Liver (tissue), 9 donors: ENCODE data around the gene SORBS2. TPM values are rescaled to one million over a fixed set of nuclear protein-coding genes. Genes with fewer than 3 reads are reported as not detected.

ENCODE experiments used
- DNase-seq: peaks from one replicate; pipeline ENCODE4 v3.0.0-alpha.2; 2017; ENCODE audit warnings: low spot score
- H3K27ac ChIP-seq, 2 donors: one replicate each; pipeline ENCODE4 v1.7.0; 2013; ENCODE audit warnings: inconsistent platforms in 2 of 2, low read length in 2 of 2, control low read depth in 1 of 2, low read depth in 1 of 2, mild to moderate bottlenecking in 1 of 2
- H3K27me3 ChIP-seq, 4 donors: one replicate each; pipeline versions ENCODE4 v1.6.1 to v1.7.0; 2013; ENCODE audit warnings: low read length in 3 of 4, inconsistent platforms in 1 of 4, mild to moderate bottlenecking in 1 of 4, moderate library complexity in 1 of 4; ENCODE audit not compliant: control insufficient read depth in 4 of 4, insufficient read depth in 4 of 4
- H3K36me3 ChIP-seq, 4 donors: one replicate each; pipeline versions ENCODE4 v1.6.1 to v1.7.0; 2013; ENCODE audit warnings: low read length in 3 of 4, mild to moderate bottlenecking in 3 of 4, low read depth in 1 of 4, moderate library complexity in 1 of 4; ENCODE audit not compliant: control insufficient read depth in 4 of 4, insufficient read depth in 3 of 4
- H3K4me1 ChIP-seq, 4 donors: one replicate each; pipeline versions ENCODE4 v1.6.1 to v1.7.0; 2013; ENCODE audit warnings: low read length in 3 of 4, mild to moderate bottlenecking in 3 of 4, moderate library complexity in 1 of 4; ENCODE audit not compliant: control insufficient read depth in 4 of 4, insufficient read depth in 4 of 4
- H3K4me3 ChIP-seq, 3 donors: one replicate each; pipeline versions ENCODE4 v1.6.1 to v1.7.0; 2013; ENCODE audit warnings: low read length in 3 of 3, control low read depth in 1 of 3, low read depth in 1 of 3, mild to moderate bottlenecking in 1 of 3
- H3K9ac ChIP-seq, 2 donors: one replicate each; pipeline ENCODE4 v1.7.0; 2013; ENCODE audit warnings: low read length in 2 of 2, mild to moderate bottlenecking in 2 of 2, moderate library complexity in 2 of 2, control low read depth in 1 of 2, low read depth in 1 of 2
- H3K9me3 ChIP-seq, 4 donors: one replicate each; pipeline versions ENCODE4 v1.6.1 to v1.7.0; 2013; ENCODE audit warnings: low read length in 3 of 4; ENCODE audit not compliant: control insufficient read depth in 4 of 4
- ATF3 ChIP-seq: IDR thresholded peaks from 2 replicates; pipeline ENCODE4 v1.6.1; 2016; ENCODE audit warnings: antibody characterized with exemption
- CTCF ChIP-seq: fragments of 150-350 bp; IDR thresholded peaks from 2 replicates; pipeline ENCODE4 v1.5.1; 2017; ENCODE audit warnings: improper control_type of control experiment, low read depth, low read length; ENCODE audit not compliant: missing input control
- EGR1 ChIP-seq, 2 donors: IDR thresholded peaks; 2 replicates each; pipeline ENCODE4 v1.6.1; 2016 to 2018; ENCODE audit warnings: antibody characterized with exemption in 2 of 2, low read depth in 2 of 2
- FOXA1 ChIP-seq: IDR thresholded peaks from 2 replicates; pipeline ENCODE4 v1.6.1; 2016; ENCODE audit warnings: antibody characterized with exemption
- FOXA2 ChIP-seq: IDR thresholded peaks from 2 replicates; pipeline ENCODE4 v1.6.1; 2016; ENCODE audit warnings: antibody characterized with exemption
- GABPA ChIP-seq, 2 donors: IDR thresholded peaks in 1 of 2; conservative IDR thresholded peaks in 1 of 2; 2 replicates each; pipeline ENCODE4 v1.6.1; 2016; ENCODE audit warnings: antibody characterized with exemption in 2 of 2, mild to moderate bottlenecking in 1 of 2, moderate library complexity in 1 of 2
- HNF4A ChIP-seq, 2 donors: conservative IDR thresholded peaks; 2 replicates each; pipeline ENCODE4 v1.6.1; 2016; ENCODE audit warnings: antibody characterized with exemption in 2 of 2, mild to moderate bottlenecking in 2 of 2
- HNF4G ChIP-seq: IDR thresholded peaks from 2 replicates; pipeline ENCODE4 v1.6.1; 2016; ENCODE audit warnings: antibody characterized with exemption
- JUND ChIP-seq, 2 donors: IDR thresholded peaks; 2 replicates each; pipeline ENCODE4 v1.6.1; 2016; ENCODE audit warnings: antibody characterized with exemption in 2 of 2
- MAX ChIP-seq: IDR thresholded peaks from 2 replicates; pipeline ENCODE4 v1.6.1; 2016; ENCODE audit warnings: antibody characterized with exemption
- NR2F2 ChIP-seq: IDR thresholded peaks from 2 replicates; pipeline ENCODE4 v1.6.1; 2016; ENCODE audit warnings: antibody characterized with exemption
- RAD21 ChIP-seq, 2 donors: IDR thresholded peaks; 2 replicates each; pipeline ENCODE4 v1.6.1; 2016; ENCODE audit warnings: antibody characterized with exemption in 2 of 2, mild to moderate bottlenecking in 2 of 2
- RXRA ChIP-seq, 2 donors: IDR thresholded peaks; 2 replicates each; pipeline ENCODE4 v1.6.1; 2017 to 2018; ENCODE audit warnings: antibody characterized with exemption in 2 of 2, mild to moderate bottlenecking in 1 of 2
- SP1 ChIP-seq: IDR thresholded peaks from 2 replicates; pipeline ENCODE4 v1.6.1; 2018; ENCODE audit warnings: antibody characterized with exemption, mild to moderate bottlenecking
- TAF1 ChIP-seq: conservative IDR thresholded peaks from 2 replicates; pipeline ENCODE4 v1.6.1; 2016; ENCODE audit warnings: antibody characterized with exemption, mild to moderate bottlenecking
- YY1 ChIP-seq: IDR thresholded peaks from 2 replicates; pipeline ENCODE4 v1.6.1; 2016; ENCODE audit warnings: antibody characterized with exemption, mild to moderate bottlenecking
- ZBTB33 ChIP-seq: IDR thresholded peaks from 2 replicates; pipeline ENCODE4 v1.6.1; 2016; ENCODE audit warnings: antibody characterized with exemption
- WGBS: extraction: QIAGEN DNeasy Blood & Tissue Kit; methylation state at CpG from one replicate; pipeline ENCODE4 v1.1.7; 2013; 5-methylcytosine and 5-hydroxymethylcytosine counted together
- polyA plus RNA-seq, 2 donors: library from polyadenylated mRNA; stranded (reverse) in 1 of 2; unstranded in 1 of 2; fragments of 200-250 nt in 1 of 2; fragments of >200 nt in 1 of 2; fragmentation: Nextera tagmentation in 1 of 2; extraction: Ambion mirVana in 1 of 2; gene quantifications; one replicate each; pipeline versions ENCODE4 v1.2.1 to v1.2.3, GENCODE V29; 2013 to 2015
- total RNA-seq, 2 donors: library from RNA; depleted of rRNA; stranded (reverse); fragments of >200 nt; gene quantifications; one replicate each; pipeline ENCODE4 v1.2.3, GENCODE V29; 2014
- donor health status: healthy.
- donor health status: healthy.
- donor health status: healthy.
- donor health status: healthy.
- donor health status: healthy.

The SORBS2 gene
- total and polyA plus RNA-seq, 4 donors = 23.3 to 136 (median 59.6) TPM

GRCh38 chr4:185592438-185592837, 219.6 kb downstream of the SORBS2 start:
- no peaks in the 10 kb centered on the region for H3K9me3 ChIP-seq
- H3K36me3 ChIP-seq = peaks cover 0 to 17% (median 7%) of the 10 kb centered on the region in 4 donors
- DNase-seq = no peak
- H3K4me1 ChIP-seq = peaks cover 0 to 17% (median 5%) of the 10 kb centered on the region in 4 donors
- H3K27me3 ChIP-seq = no peaks in the 10 kb centered on the region
- H3K9ac ChIP-seq = no peak overlapping the region
- no peak overlapping the region for H3K4me3 ChIP-seq
- no peak overlapping the region for H3K27ac ChIP-seq
- WGBS = 53% methylated on average over 4 of the region's 4 CpGs
- no peak for TF ChIP-seq HNF4G
- TF ChIP-seq MAX = no peak
- TF ChIP-seq JUND (IDR thresholded peaks at IDR 0.05) = no peak
- TF ChIP-seq GABPA (IDR thresholded peaks at IDR 0.05 in 1 of 2, conservative IDR thresholded peaks at IDR 0.05 in 1 of 2) = no peak
- TF ChIP-seq EGR1 (IDR thresholded peaks at IDR 0.05; ENCODE audit: low read depth in 2 of 2) = no peak
- no peak for TF ChIP-seq SP1
- no peak for TF ChIP-seq ATF3
- TF ChIP-seq HNF4A (conservative IDR thresholded peaks at IDR 0.05) = no peak
- TF ChIP-seq TAF1 = no peak
- TF ChIP-seq RAD21 (IDR thresholded peaks at IDR 0.05) = no peak
- no peak for TF ChIP-seq CTCF
- no peak for TF ChIP-seq YY1
- TF ChIP-seq NR2F2 = no peak
- TF ChIP-seq ZBTB33 = no peak
- no peak for TF ChIP-seq RXRA (IDR thresholded peaks at IDR 0.05)

- no peak for DNase-seq
- Histone ChIP-seq H3K4me1 (peaks cover 0 to 17% (median 5%) of the 10 kb centered on the region in 4 donors), H3K9me3 (no peaks in the 10 kb centered on the region), H3K36me3 (peaks cover 0 to 21% (median 8%) of the 10 kb centered on the region in 4 donors), H3K27ac (peak overlapping the region in 1 of 2 donors; percentile 28), H3K9ac (no peak overlapping the region), H3K27me3 (no peaks in the 10 kb centered on the region), H3K4me3 (peak overlapping the region in 1 of 3 donors; percentile 14)
- TF ChIP-seq SP1 (peak; percentile 27), JUND (IDR thresholded peaks at IDR 0.05) (peak in 1 of 2 donors; percentile 43), HNF4A (conservative IDR thresholded peaks at IDR 0.05) (peak; percentile 22 to 49), RXRA (IDR thresholded peaks at IDR 0.05) (peak; percentile 11 to 67), RAD21 (IDR thresholded peaks at IDR 0.05) (peak; percentile 30 to 34), CTCF (no peak), GABPA (IDR thresholded peaks at IDR 0.05 in 1 of 2, conservative IDR thresholded peaks at IDR 0.05 in 1 of 2) (no peak), FOXA1 (peak; percentile 9), FOXA2 (no peak), ZBTB33 (peak; percentile 41), YY1 (peak; percentile 54), MAX (peak; percentile 60), EGR1 (IDR thresholded peaks at IDR 0.05; ENCODE audit: low read depth in 2 of 2) (peak; percentile 74 to 90), ATF3 (no peak), NR2F2 (no peak)
- 23% methylated on average over 4 of the region's 4 CpGs for WGBS
These were observed 220.3 kb downstream of the SORBS2 start for GRCh38 chr4:185591679-185592141.
